ENCODE measurements around the gene P2RY11. TPM values are rescaled to one million over a fixed set of nuclear protein-coding genes. Genes with fewer than 3 reads are reported as not detected.

Gene P2RY11
- total RNA-seq, 4 donors from 2014 or later = 16.4 to 32.9 (median 19.9) TPM

- Histone ChIP-seq H3K27ac (no peak overlapping the region), H3K9me3 (no peaks in the 10 kb centered on the region), H3K36me3 (peaks cover 37% of the 10 kb centered on the region), H3K4me1 (peaks cover 10% of the 10 kb centered on the region), H3K4me3 (no peak overlapping the region), H3K27me3 (no peaks in the 10 kb centered on the region)
- TF ChIP-seq CTCF (IDR thresholded peaks at IDR 0.05) (no peak), POLR2AphosphoS5 (IDR thresholded peaks at IDR 0.05) (no peak), POLR2A (IDR thresholded peaks at IDR 0.05) (no peak)
- DNase-seq (ENCODE audit: low spot score in 2 of 2) = no peak
- WGBS = 82% methylated on average over 13 of the region's 15 CpGs
These were observed 21.6 kb upstream of the P2RY11 start for GRCh38 chr19:10089801-10090375.

DNA sequence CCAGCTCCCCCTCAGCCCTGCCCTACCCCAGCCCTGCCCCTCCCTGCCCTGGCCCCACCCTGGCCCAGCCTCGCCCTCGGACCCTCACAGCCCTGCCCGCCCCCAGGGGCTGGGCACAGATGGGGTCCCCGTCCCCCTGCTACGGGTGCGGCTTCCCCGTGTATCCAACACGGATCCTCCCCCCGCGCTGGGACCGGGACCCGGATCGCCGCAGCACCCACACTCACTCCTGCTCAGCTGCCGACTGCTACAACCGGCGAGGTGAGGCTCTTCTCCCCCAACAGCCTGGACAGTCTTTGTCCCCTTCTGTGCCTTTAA lies 20.2 kb upstream of the P2RY11 start:
- H3K27me3 ChIP-seq = no peaks in the 10 kb centered on the region

GRCh38 chr19:10091895-10092641 lies 19.4 kb upstream of the P2RY11 start:
- no peaks in the 10 kb centered on the region for H3K27me3 ChIP-seq
- H3K4me1 ChIP-seq = peaks cover 16% of the 10 kb centered on the region
- TF ChIP-seq POLR2AphosphoS5 (IDR thresholded peaks at IDR 0.05) (no peak), EP300 (IDR thresholded peaks at IDR 0.05) (no peak), CTCF (IDR thresholded peaks at IDR 0.05) (no peak), POLR2A (IDR thresholded peaks at IDR 0.05) (no peak)
- peaks cover 37% of the 10 kb centered on the region for H3K36me3 ChIP-seq
- WGBS = 81% methylated on average over 12 of the region's 13 CpGs
- no peak overlapping the region for H3K27ac ChIP-seq
- no peaks in the 10 kb centered on the region for H3K9me3 ChIP-seq
- no peak for DNase-seq (ENCODE audit: low spot score in 2 of 2)
- H3K4me3 ChIP-seq = no peak overlapping the region

More for the DNA sequence above, 20.2 kb upstream of the P2RY11 start:
- no peak overlapping the region for H3K4me3 ChIP-seq
- no peaks in the 10 kb centered on the region for H3K9me3 ChIP-seq
- peaks cover 16% of the 10 kb centered on the region for H3K4me1 ChIP-seq
- peaks cover 37% of the 10 kb centered on the region for H3K36me3 ChIP-seq
- no peak for DNase-seq (ENCODE audit: low spot score in 2 of 2)
- TF ChIP-seq CTCF (IDR thresholded peaks at IDR 0.05) = no peak
- TF ChIP-seq POLR2A (IDR thresholded peaks at IDR 0.05) = no peak
- TF ChIP-seq EP300 (IDR thresholded peaks at IDR 0.05) = no peak
- TF ChIP-seq POLR2AphosphoS5 (IDR thresholded peaks at IDR 0.05) = no peak
- WGBS = 95% methylated on average over 14 of the region's 17 CpGs
- no peak overlapping the region for H3K27ac ChIP-seq

DNA sequence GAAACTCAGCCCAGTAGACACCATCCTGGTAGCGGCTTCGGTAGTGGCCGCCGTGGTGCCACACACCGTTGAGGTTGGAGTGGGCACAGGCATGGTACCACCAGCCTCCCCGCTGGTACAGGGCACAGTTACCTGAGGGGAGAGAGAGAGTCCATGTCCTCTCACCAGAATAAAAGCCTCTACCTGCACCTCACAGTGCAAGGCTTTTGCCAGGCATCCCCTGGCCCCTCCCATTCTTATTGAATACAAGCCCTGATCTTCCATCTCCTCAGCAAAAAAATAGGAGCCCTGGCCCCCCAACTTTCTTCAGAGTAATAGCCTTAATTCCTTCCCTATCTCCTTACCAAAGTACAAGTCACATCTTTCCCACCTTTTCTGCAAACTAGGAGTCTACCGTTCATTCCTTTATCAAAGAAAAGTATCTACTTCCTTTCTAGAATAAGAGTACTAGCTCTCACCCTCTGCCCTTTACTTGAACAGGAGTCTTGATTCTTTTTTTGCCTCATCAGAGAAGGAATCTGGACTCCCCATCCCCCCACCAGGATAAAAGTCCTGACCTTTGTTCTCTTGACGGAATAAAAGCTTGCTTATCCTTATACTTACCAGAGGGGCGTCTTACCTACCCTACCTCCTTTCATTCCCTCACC lies 18.7 kb upstream of the P2RY11 start:
- WGBS = 96% methylated on average over 9 of the region's 9 CpGs
- peaks cover 37% of the 10 kb centered on the region for H3K36me3 ChIP-seq

More for the DNA sequence above, 18.7 kb upstream of the P2RY11 start:
- TF ChIP-seq CTCF (IDR thresholded peaks at IDR 0.05) = no peak
- TF ChIP-seq POLR2AphosphoS5 (IDR thresholded peaks at IDR 0.05) = no peak
- no peak for TF ChIP-seq POLR2A (IDR thresholded peaks at IDR 0.05)
- no peak for TF ChIP-seq EP300 (IDR thresholded peaks at IDR 0.05)
- H3K4me3 ChIP-seq = no peak overlapping the region
- H3K9me3 ChIP-seq = no peaks in the 10 kb centered on the region
- no peak overlapping the region for H3K27ac ChIP-seq
- no peak for DNase-seq (ENCODE audit: low spot score in 2 of 2)
- H3K27me3 ChIP-seq = no peaks in the 10 kb centered on the region
- H3K4me1 ChIP-seq = peaks cover 16% of the 10 kb centered on the region

Data from suprapubic skin (tissue), 4 donors.